ENCODE results near the gene ABHD12.
"Not testable (repeated sequence)": the region's sequence is repeated elsewhere in the genome, so short reads cannot be mapped to it uniquely, and the experiment has no call there.

Gene ABHD12

GRCh38 chr20:25390538-25391528 lies at the start of gene ABHD12:
Gene ABHD12, minus strand, starts transcription at chr20:25390835. Its CDS starts 132 bp downstream, at chr20:25390703.
- DNase-seq, result peak; percentile 98

GRCh38 chr20:25439328-25439727 lies 48.7 kb upstream of the ABHD12 start:
- no peak for DNase-seq

- DNase-seq, result no peak
These were observed 46.5 kb upstream of the ABHD12 start for GRCh38 chr20:25437153-25437581.

- DNase-seq, result no peak
These were observed 33.9 kb upstream of the ABHD12 start for GRCh38 chr20:25424536-25424935.

GRCh38 chr20:25422032-25422431 lies 31.4 kb upstream of the ABHD12 start:
- no peak for DNase-seq

GRCh38 chr20:25421102-25421501 lies 30.5 kb upstream of the ABHD12 start:
- no peak for DNase-seq

GRCh38 chr20:25418776-25419175 lies 28.1 kb upstream of the ABHD12 start:
- peak; percentile 6 for DNase-seq

GRCh38 chr20:25408890-25409289 lies 18.3 kb upstream of the ABHD12 start:
- DNase-seq, result no peak

GRCh38 chr20:25408170-25408547 lies 17.5 kb upstream of the ABHD12 start:
- peak; percentile 12 for DNase-seq

- peak; percentile 95 for DNase-seq
These were observed 16.9 kb upstream of the ABHD12 start, which contains the start of gene GINS1 for GRCh38 chr20:25407311-25408169. Gene GINS1, plus strand, starts transcription at chr20:25407673. Its CDS starts 148 bp downstream, at chr20:25407821.

GRCh38 chr20:25402583-25402982 lies 11.9 kb upstream of the ABHD12 start:
- DNase-seq, result no peak

GRCh38 chr20:25400291-25400732 lies 9.7 kb upstream of the ABHD12 start:
- not testable (repeated sequence) for DNase-seq

GRCh38 chr20:25399037-25399430 lies 8.4 kb upstream of the ABHD12 start:
- peak; percentile 57 for DNase-seq

- no peak for DNase-seq
These were observed 7.9 kb upstream of the ABHD12 start for GRCh38 chr20:25398376-25399036.

GRCh38 chr20:25397821-25398220 lies 7.2 kb upstream of the ABHD12 start:
- no peak for DNase-seq

- DNase-seq, result no peak
These were observed 6.5 kb upstream of the ABHD12 start for GRCh38 chr20:25397096-25397495.

GRCh38 chr20:25394996-25395395 lies 4.4 kb upstream of the ABHD12 start:
- no peak for DNase-seq

GRCh38 chr20:25394276-25394675 lies 3.6 kb upstream of the ABHD12 start:
- DNase-seq, result no peak

- no peak for DNase-seq
These were observed 637 bp downstream of the ABHD12 start for GRCh38 chr20:25389858-25390537.

- peak; percentile 18 for DNase-seq
These were observed 1.2 kb downstream of the ABHD12 start for GRCh38 chr20:25389401-25389857.

- DNase-seq, result no peak
These were observed 7.8 kb downstream of the ABHD12 start for GRCh38 chr20:25382704-25383370.
